Chondrocyte (in vitro differentiated cells): ENCODE results near the gene LRCH1. TPM values are rescaled to one million over a fixed set of nuclear protein-coding genes. Genes with fewer than 3 reads are reported as not detected.
A peak's percentile ranks its signal among the peaks of the same experiment; 100 is the strongest.

Experiments
- DNase-seq: peaks from one replicate; pipeline ENCODE4 v3.0.0; 2021; ENCODE audit warnings: mixed read lengths, low spot score
- H3K27ac Mint-ChIP-seq: one replicate; pipeline ENCODE4 v1.8.0; 2021; ENCODE audit warnings: mild to moderate bottlenecking, moderate library complexity, mixed read lengths; ENCODE audit not compliant: unreplicated experiment
- H3K27me3 Mint-ChIP-seq: 2 replicates; pipeline ENCODE4 v1.8.0; 2021; ENCODE audit warnings: low read depth, mixed read lengths
- H3K36me3 Mint-ChIP-seq: 2 replicates; pipeline ENCODE4 v1.8.0; 2021; ENCODE audit warnings: low read depth, mixed read lengths
- H3K4me1 Mint-ChIP-seq: 2 replicates; pipeline ENCODE4 v1.8.0; 2021; ENCODE audit warnings: low read depth, mild to moderate bottlenecking, mixed read lengths
- H3K4me3 Mint-ChIP-seq: one replicate; pipeline ENCODE4 v1.8.0; 2021; ENCODE audit warnings: mild to moderate bottlenecking, moderate library complexity, mixed read lengths; ENCODE audit not compliant: unreplicated experiment
- H3K9me3 Mint-ChIP-seq: 2 replicates; pipeline ENCODE4 v1.8.0; 2021; ENCODE audit warnings: low read depth, mixed read lengths
- total RNA-seq: library from RNA; stranded (reverse); gene quantifications from 3 replicates; pipeline ENCODE4 v1.2.1, GENCODE V29; 2021
- TF ChIP-seq, protein P1 (sequence below): fragments of 200-600 bp; sonication (generic); IDR thresholded peaks from 2 replicates; pipeline ENCODE4 v1.5.0; 2021; ENCODE audit warnings: antibody characterized with exemption, mild to moderate bottlenecking, moderate library complexity

LRCH1 gene
- total RNA-seq, 1 donor from 2014 or later = 14.4 TPM

DNA sequence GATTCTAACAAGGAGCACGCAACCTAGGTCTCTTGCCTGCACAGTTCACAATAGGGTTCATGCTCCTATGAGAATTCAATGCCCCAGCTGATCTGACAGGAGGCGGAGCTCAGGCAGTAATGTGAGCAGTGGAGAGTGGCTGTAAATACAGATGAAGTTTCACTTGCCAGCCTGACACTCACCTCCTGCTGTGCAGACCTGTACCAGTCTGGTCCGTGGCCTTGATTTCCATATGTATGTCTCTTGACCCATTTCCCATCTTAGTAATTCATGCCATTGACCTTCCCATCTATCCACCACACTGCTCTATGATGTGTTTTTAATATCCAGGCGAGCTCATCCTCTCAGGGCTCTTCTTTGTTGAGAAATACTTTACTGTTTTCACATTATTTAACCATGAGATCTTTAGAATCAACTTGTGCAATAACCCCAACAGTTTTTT, 95.2 kb downstream of the LRCH1 start:
- Mint-ChIP-seq H3K27me3 (no peaks in the 10 kb centered on the region), H3K27ac (no peak overlapping the region), H3K36me3 (no peaks in the 10 kb centered on the region), H3K4me1 (peaks cover 43% of the 10 kb centered on the region), H3K9me3 (no peaks in the 10 kb centered on the region), H3K4me3 (no peak overlapping the region)
- DNase-seq = no peak
- TF ChIP-seq, protein P1, sequence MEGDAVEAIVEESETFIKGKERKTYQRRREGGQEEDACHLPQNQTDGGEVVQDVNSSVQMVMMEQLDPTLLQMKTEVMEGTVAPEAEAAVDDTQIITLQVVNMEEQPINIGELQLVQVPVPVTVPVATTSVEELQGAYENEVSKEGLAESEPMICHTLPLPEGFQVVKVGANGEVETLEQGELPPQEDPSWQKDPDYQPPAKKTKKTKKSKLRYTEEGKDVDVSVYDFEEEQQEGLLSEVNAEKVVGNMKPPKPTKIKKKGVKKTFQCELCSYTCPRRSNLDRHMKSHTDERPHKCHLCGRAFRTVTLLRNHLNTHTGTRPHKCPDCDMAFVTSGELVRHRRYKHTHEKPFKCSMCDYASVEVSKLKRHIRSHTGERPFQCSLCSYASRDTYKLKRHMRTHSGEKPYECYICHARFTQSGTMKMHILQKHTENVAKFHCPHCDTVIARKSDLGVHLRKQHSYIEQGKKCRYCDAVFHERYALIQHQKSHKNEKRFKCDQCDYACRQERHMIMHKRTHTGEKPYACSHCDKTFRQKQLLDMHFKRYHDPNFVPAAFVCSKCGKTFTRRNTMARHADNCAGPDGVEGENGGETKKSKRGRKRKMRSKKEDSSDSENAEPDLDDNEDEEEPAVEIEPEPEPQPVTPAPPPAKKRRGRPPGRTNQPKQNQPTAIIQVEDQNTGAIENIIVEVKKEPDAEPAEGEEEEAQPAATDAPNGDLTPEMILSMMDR = no peak

DNA sequence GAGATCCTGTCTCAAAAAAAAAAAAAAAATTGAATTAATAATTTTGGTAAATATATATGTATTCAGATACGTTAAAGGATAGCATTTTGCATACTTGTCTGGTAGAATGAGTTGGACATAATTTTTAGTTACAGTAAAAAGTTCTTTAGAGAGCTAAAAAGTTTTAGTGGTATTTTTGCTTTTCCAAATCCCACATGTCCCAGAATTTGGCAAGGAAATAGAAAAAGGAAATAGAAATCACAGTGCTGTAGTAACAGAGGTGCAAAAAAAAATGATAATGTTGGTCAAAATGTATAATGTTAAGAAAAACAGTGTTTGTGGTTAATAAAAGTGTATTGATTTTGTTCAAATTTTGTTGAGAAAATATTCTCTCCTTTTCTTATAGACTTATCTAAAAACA, 96.8 kb downstream of the LRCH1 start:
- H3K36me3 Mint-ChIP-seq = no peaks in the 10 kb centered on the region
- peak overlapping the region; percentile 9 for H3K27ac Mint-ChIP-seq
- no peaks in the 10 kb centered on the region for H3K9me3 Mint-ChIP-seq
- DNase-seq = no peak
- no peak overlapping the region for H3K4me3 Mint-ChIP-seq
- TF ChIP-seq, protein P1 = no peak
- H3K27me3 Mint-ChIP-seq = no peaks in the 10 kb centered on the region
- H3K4me1 Mint-ChIP-seq = peaks cover 38% of the 10 kb centered on the region

DNA sequence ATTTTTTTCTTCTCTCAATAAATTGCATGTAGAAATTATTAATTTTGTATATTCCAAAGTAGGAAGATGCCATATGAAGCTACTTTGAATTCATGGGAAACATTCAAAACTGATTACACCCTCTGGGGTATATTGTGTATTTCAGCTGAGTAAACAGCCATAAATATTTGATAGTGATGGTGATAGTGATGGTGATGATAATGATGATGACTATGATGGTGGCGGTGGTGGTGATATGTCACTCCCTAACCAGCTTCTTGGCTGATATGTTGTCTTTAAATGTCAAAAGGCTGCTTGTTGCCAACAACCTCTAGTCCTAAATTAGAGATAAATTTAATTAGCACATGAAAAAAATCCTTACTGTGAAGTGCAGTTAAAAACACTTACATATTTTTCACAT, 102.0 kb downstream of the LRCH1 start:
- TF ChIP-seq, protein P1 = no peak
- Mint-ChIP-seq H3K9me3 (no peaks in the 10 kb centered on the region), H3K27ac (peak overlapping the region; percentile 78), H3K4me3 (no peak overlapping the region), H3K27me3 (no peaks in the 10 kb centered on the region), H3K36me3 (no peaks in the 10 kb centered on the region), H3K4me1 (peaks cover 39% of the 10 kb centered on the region)
- no peak for DNase-seq

DNA sequence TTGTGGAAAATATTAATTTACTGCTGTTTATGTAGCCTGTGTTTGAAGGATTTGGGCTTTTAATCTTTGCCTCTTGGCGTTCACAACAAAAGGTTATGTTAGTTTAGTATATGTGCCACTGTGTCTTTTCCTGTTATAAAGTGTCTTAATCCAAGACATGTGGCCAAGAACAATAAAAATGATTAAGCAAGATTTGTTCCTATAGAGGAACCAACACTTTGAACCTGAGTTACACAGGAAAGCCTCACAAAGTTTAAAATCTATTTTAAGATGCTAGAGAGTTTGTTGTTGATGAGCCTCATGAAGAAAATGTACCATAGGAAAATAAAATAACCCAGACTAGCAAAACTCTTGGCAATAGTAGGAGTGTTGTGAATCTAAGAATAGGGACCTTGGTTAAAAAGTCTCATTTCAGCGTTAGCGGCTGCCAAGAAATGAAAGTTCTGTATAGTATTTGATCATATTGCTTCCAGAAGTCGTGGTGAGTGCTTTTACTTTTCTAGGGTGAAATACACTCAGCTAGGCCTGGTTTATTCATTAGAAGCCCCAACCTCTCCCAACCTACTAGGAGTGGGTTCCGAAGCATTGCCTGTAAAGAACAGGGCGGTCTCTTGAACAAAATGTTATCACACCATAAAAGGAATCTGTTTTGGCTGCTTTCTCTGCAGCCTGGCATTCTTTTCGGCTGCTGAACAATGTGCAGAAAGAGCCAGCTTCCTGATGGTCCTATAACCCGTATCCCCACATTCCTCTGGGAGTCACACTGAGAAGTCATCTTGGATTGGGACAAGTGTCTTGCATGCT, 102.6 kb downstream of the LRCH1 start:
- Mint-ChIP-seq H3K27me3 (no peaks in the 10 kb centered on the region), H3K36me3 (no peaks in the 10 kb centered on the region), H3K4me1 (peaks cover 36% of the 10 kb centered on the region), H3K4me3 (peak overlapping the region; percentile 16), H3K27ac (peak overlapping the region; percentile 78), H3K9me3 (no peaks in the 10 kb centered on the region)
- no peak for DNase-seq
- TF ChIP-seq, protein P1 = no peak

DNA sequence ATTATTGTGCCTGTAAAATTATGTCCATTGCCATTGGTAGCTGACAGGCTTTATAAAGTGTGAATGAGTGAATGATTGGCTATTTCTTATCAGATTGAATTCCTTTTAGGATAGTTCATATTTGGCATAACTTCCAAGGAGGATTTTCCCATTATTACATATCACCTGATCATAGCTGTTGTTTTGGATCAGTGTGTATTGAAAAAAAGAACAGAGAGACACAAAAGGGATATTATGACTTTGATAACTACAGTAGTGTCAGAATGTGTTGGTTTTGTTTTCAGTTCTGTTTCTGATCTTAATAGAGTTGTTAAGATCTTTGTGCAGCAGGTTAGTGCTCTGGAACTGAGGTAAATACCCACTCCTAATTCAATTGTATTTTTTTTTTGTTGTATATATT, 103.8 kb downstream of the LRCH1 start:
- no peak for DNase-seq
- no peaks in the 10 kb centered on the region for H3K27me3 Mint-ChIP-seq
- no peak overlapping the region for H3K4me3 Mint-ChIP-seq
- no peaks in the 10 kb centered on the region for H3K9me3 Mint-ChIP-seq
- TF ChIP-seq, protein P1 = no peak
- peaks cover 36% of the 10 kb centered on the region for H3K4me1 Mint-ChIP-seq
- H3K36me3 Mint-ChIP-seq = no peaks in the 10 kb centered on the region
- no peak overlapping the region for H3K27ac Mint-ChIP-seq
